Psoas muscle (tissue), 8 donors: ENCODE results near the gene PRPSAP1. TPM values are rescaled to one million over a fixed set of nuclear protein-coding genes. Genes with fewer than 3 reads are reported as not detected.

Experiments used
- ATAC-seq, 4 donors: fragments of 200-7000 bp; cut with Tn5 transposase; one replicate each; pipeline ENCODE4 v1.9.1; 2020; ENCODE audit warnings: moderate library complexity in 3 of 4, mild to moderate bottlenecking in 2 of 4
- DNase-seq, 2 donors: peaks; one replicate each; pipeline ENCODE4 v3.0.0-alpha.2; 2020
- H3K27ac ChIP-seq: fragments of 200-600 bp; one replicate; pipeline ENCODE4 v1.8.0; 2022
- H3K27me3 ChIP-seq, 3 donors: fragments of 200-600 bp in 1 of 3; one replicate each; pipeline versions ENCODE4 v1.6.1 to v1.8.0; 2013 to 2022; ENCODE audit warnings: low read length in 2 of 3, mild to moderate bottlenecking in 2 of 3, moderate library complexity in 1 of 3; ENCODE audit not compliant: insufficient read depth in 3 of 3
- H3K36me3 ChIP-seq, 2 donors: fragments of 200-600 bp in 1 of 2; one replicate each; pipeline versions ENCODE4 v1.6.1 to v1.8.0; 2013 to 2022; ENCODE audit warnings: low read depth in 1 of 2, mild to moderate bottlenecking in 1 of 2, moderate library complexity in 1 of 2; ENCODE audit not compliant: insufficient read depth in 1 of 2
- H3K4me1 ChIP-seq: fragments of 200-600 bp; one replicate; pipeline ENCODE4 v1.8.0; 2022
- H3K4me3 ChIP-seq: fragments of 200-600 bp; one replicate; pipeline ENCODE4 v1.8.0; 2022; ENCODE audit warnings: mild to moderate bottlenecking
- H3K9me3 ChIP-seq: fragments of 200-600 bp; one replicate; pipeline ENCODE4 v1.8.0; 2022
- WGBS, 3 donors: extraction: QIAGEN DNeasy Blood & Tissue Kit; methylation state at CpG; one replicate each; pipeline versions ENCODE4 v1.1.6 to v1.1.7; 2013; 5-methylcytosine and 5-hydroxymethylcytosine counted together
- intact Hi-C, 2 donors: fragments of 100-400 bp; cut with DNase I; formaldehyde crosslinking; loops; one replicate each; pipeline versions ENCODE4 v1.11.0 to v1.14.2; 2022
- polyA plus RNA-seq, 3 donors: library from polyadenylated mRNA; stranded (reverse); fragments of 200-250 nt; gene quantifications; one replicate each; pipeline ENCODE4 v1.2.3, GENCODE V29; 2013
- total RNA-seq, 4 donors: library from RNA; stranded (reverse); fragmentation: NEBNext Ultra II Directional in 2 of 4; extraction: Animal tissue kit (Norgen Biotek cat#: 25700) in 2 of 4; gene quantifications; one replicate each; pipeline versions ENCODE4 v1.2.1 to v1.2.4, GENCODE V29; 2021 to 2023
- TF ChIP-seq, protein P1 (sequence below): fragments of 200-600 bp; IDR thresholded peaks from one replicate; pipeline ENCODE4 v1.8.0; 2022; ENCODE audit warnings: antibody characterized with exemption
- donor health status: healthy with polysubstance abuse.
- donor health status: DM: no; HTN: no; CAD: no; lungs with moderate emphysema.
- donor health status: Bipolar disorder and iron deficiency.
- donor health status: healthy.
- donor health status: DM: yes; HTN: yes; CAD: no.
- donor health status: DM: no; HTN: no; CAD: no.
- donor health status: DM: no; HTN: no; CAD: no.
- donor health status: DM: yes; HTN: yes; CAD: no.

Gene PRPSAP1
- total and polyA plus RNA-seq, 7 donors: 9.5 to 24.7 (median 17.8) TPM

DNA sequence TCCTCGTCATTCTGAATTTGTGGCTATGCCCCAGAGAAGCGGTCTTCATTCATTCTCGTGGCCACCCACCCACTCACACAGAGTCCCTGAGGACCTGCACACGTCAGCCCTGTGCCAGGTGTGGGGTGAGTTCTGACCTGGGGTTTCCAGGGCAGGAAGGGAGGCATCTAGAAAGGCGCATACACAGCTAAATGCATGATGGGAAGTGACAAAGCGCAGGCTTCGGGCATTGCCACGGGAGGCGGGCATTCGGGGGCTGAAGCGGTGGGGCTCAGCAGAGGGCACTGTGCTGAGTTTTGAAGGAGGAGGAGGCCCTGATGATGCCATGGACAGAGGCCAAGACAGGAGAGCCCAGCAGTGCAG lies 77.7 kb downstream of the PRPSAP1 start:
- Histone ChIP-seq H3K4me3 (no peak overlapping the region), H3K4me1 (peaks cover 29% of the 10 kb centered on the region), H3K27me3 (no peaks in the 10 kb centered on the region), H3K36me3 (no peaks in the 10 kb centered on the region), H3K9me3 (no peaks in the 10 kb centered on the region), H3K27ac (no peak overlapping the region)
- intact Hi-C loops: loop anchor here in 1 of 2 donors (2.0 to 5.0 kb wide), 3 partner anchors 21 to 94 kb away; no protein-coding TSS in a partner anchor
- TF ChIP-seq, protein P1, sequence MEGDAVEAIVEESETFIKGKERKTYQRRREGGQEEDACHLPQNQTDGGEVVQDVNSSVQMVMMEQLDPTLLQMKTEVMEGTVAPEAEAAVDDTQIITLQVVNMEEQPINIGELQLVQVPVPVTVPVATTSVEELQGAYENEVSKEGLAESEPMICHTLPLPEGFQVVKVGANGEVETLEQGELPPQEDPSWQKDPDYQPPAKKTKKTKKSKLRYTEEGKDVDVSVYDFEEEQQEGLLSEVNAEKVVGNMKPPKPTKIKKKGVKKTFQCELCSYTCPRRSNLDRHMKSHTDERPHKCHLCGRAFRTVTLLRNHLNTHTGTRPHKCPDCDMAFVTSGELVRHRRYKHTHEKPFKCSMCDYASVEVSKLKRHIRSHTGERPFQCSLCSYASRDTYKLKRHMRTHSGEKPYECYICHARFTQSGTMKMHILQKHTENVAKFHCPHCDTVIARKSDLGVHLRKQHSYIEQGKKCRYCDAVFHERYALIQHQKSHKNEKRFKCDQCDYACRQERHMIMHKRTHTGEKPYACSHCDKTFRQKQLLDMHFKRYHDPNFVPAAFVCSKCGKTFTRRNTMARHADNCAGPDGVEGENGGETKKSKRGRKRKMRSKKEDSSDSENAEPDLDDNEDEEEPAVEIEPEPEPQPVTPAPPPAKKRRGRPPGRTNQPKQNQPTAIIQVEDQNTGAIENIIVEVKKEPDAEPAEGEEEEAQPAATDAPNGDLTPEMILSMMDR: no peak
- DNase-seq: no peak
- no peak for ATAC-seq
- 87 to 91% (median 88%) methylated on average over 11 of the region's 11 CpGs for WGBS, 3 donors

DNA sequence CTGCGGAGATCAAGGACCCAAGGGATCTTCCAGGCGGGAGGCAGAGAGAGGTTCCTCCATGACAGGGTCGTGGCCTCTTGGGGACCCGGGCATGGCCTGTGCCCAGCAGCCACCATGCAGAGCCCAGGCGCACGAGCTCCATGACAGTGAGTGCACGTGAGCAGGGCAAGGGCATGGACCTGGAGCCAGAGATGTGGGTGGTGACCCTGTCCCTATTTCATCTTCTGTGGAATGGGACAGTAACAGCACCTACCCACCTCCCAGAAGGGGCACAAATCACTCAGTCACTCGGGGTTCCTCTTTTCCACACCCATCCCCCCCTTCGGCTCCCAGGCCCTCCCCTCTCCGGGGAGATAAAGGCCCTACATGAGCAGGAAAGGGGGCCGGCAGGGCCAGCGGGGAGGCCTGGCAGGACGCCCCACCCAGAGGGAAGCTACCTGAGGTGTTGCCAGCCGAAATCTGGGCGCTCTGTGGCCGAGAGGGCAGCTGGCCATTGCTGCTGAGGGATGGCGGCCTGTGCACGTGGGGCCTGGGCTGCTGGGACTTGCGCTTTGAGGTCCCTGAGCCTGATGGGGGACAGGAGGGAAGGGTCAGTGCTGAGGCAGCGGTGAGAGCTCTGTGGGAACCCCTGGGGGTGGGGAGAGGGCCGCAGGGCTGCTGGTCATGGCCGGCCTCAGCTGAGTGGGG lies 78.2 kb downstream of the PRPSAP1 start:
- H3K27ac ChIP-seq: no peak overlapping the region
- DNase-seq (no peak), ATAC-seq (no peak)
- TF ChIP-seq, protein P1: no peak
- H3K4me3 ChIP-seq: no peak overlapping the region
- H3K4me1 ChIP-seq: peaks cover 34% of the 10 kb centered on the region
- intact Hi-C loops: loop anchor here in 1 of 2 donors (2.0 to 5.0 kb wide), 3 partner anchors 21 to 93 kb away; no protein-coding TSS in a partner anchor
- H3K27me3 ChIP-seq: no peaks in the 10 kb centered on the region
- H3K9me3 ChIP-seq: no peaks in the 10 kb centered on the region
- WGBS, 3 donors: 78 to 85% (median 78%) methylated on average over 21 to 22 of the region's 22 CpGs
- H3K36me3 ChIP-seq: no peaks in the 10 kb centered on the region

DNA sequence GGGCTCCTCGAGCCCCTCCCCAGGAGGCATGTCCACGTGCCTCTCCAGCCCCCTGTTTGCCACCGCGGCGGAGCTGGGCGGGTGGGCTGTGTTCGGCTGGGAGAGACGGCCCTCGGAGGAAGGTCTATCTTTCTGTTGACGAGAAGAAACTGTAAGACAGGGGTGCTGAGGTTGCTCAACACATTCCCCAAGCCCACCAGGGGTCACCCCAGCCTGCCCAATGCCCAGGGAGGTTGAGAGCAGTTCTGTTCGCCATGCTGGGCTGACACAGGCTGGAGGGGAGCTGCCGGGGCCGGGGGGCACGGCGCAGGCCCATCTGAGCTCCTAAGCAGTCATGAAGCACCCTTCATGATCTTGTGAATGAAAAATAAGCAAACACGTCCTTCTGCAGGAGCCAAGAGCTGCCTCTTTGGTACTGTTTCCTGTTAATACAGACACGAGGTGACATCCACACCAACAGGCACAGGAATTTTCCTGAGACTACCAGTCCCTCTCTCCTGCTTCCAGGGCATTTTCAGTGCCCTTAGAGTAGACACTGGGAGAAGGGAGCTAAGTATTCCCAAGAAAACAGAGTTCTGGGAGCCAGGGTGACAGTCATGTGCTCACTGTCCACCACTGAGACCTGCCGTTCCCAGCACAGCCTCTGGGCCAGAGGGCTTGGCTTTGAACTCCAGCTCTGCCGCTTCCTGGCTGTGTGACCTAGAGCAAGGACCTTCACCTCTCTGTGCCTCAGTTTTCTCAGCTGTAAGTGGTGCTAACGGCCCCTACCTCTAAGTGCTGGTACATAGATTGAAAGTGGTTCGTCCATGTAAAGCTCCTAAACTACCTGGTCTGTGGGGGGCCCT lies 79.4 kb downstream of the PRPSAP1 start:
- Histone ChIP-seq H3K36me3 (peaks cover 5 to 7% of the 10 kb centered on the region in 2 donors), H3K9me3 (no peaks in the 10 kb centered on the region), H3K27me3 (no peaks in the 10 kb centered on the region), H3K27ac (peak overlapping the region; percentile 94), H3K4me3 (no peak overlapping the region), H3K4me1 (peaks cover 46% of the 10 kb centered on the region)
- TF ChIP-seq, protein P1: no peak
- intact Hi-C loops: loop anchor here in 1 of 2 donors (5.0 kb wide), 1 partner anchor 82 kb away; no protein-coding TSS in a partner anchor
- 71 to 82% (median 72%) methylated on average over 21 of the region's 21 CpGs for WGBS, 3 donors
- DNase-seq: no peak
- ATAC-seq: no peak

DNA sequence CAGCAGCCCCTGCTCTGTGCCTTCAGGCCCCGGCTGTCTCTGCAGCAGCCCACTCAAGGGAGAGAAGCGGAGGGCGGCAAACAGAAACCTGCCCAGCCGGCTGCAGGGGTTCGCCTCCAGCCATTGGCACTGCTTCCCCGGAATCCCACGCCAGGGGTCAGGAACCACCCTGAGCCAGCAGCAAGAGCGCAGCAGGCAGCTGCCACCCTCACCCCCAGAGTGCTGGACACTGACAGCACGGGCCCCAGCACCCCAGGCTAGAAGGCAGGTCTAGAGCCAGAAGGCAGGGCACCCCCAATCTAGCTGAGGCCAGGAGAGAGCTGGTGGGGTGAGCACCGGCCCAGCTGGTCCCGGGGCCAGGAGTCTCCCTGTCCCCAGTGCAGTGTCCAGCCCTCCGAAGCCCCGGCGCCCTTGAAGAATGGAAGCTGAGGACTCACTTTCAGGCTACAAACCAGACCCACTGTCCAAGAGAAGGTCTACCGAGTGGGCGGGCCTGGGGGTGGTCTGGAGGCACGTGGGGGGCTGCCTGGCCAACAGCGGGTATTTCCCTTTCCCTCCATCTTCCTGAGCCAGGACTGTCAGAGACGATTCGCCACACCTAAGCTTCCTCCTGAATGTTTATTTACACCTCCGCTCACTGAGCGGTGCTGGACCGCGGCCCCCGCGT lies 80.1 kb downstream of the PRPSAP1 start:
- DNase-seq (no peak), ATAC-seq (peak in 1 of 4 donors; percentile 1)
- H3K4me1 ChIP-seq: peaks cover 49% of the 10 kb centered on the region
- intact Hi-C loops: loop anchor here in 1 of 2 donors (5.0 kb wide), 1 partner anchor 81 kb away; no protein-coding TSS in a partner anchor
- peaks cover 5 to 7% of the 10 kb centered on the region in 2 donors for H3K36me3 ChIP-seq
- no peaks in the 10 kb centered on the region for H3K27me3 ChIP-seq
- TF ChIP-seq, protein P1: no peak
- peak overlapping the region; percentile 94 for H3K27ac ChIP-seq
- H3K4me3 ChIP-seq: no peak overlapping the region
- WGBS, 3 donors: 69 to 81% (median 70%) methylated on average over 25 to 26 of the region's 26 CpGs
- H3K9me3 ChIP-seq: no peaks in the 10 kb centered on the region
